ENCODE results near the gene SLC25A13.

GRCh38 chr7:96306385-96307125, 15.3 kb downstream of the SLC25A13 start:
- TF ChIP-seq, protein P1, sequence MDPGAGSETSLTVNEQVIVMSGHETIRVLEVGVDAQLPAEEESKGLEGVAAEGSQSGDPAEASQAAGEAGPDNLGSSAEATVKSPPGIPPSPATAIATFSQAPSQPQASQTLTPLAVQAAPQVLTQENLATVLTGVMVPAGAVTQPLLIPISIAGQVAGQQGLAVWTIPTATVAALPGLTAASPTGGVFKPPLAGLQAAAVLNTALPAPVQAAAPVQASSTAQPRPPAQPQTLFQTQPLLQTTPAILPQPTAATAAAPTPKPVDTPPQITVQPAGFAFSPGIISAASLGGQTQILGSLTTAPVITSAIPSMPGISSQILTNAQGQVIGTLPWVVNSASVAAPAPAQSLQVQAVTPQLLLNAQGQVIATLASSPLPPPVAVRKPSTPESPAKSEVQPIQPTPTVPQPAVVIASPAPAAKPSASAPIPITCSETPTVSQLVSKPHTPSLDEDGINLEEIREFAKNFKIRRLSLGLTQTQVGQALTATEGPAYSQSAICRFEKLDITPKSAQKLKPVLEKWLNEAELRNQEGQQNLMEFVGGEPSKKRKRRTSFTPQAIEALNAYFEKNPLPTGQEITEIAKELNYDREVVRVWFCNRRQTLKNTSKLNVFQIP (CRISPR knock-in tag; IDR thresholded peaks at IDR 0.05; ENCODE audit: borderline replicate concordance, low read depth) = no peak
- TF ChIP-seq TOX (CRISPR knock-in tag; IDR thresholded peaks at IDR 0.05; ENCODE audit: borderline replicate concordance) (no peak), ZC3H10 (CRISPR knock-in tag; IDR thresholded peaks at IDR 0.05) (no peak), PATZ1 (CRISPR knock-in tag; IDR thresholded peaks at IDR 0.05; ENCODE audit: borderline replicate concordance) (no peak)

Data from SK-N-SH treated with all-trans-retinoic acid at 6 μM for 48 hours (cell line).